SH-SY5Y (cell line): Measurements from ENCODE around the gene SLIT1.

Experiments used
- GATA2 ChIP-seq: IDR thresholded peaks from 2 replicates; pipeline ENCODE4 v1.6.1; 2011; ENCODE audit warnings: mild to moderate bottlenecking, low read depth, low read length
- GATA3 ChIP-seq: IDR thresholded peaks from 2 replicates; pipeline ENCODE4 v1.6.1; 2011; ENCODE audit warnings: low read depth, mild to moderate bottlenecking, low read length, moderate library complexity

- no peak for TF ChIP-seq GATA3
- TF ChIP-seq GATA2: no peak
Observed at GRCh38 chr10:97163781-97164501, 21.8 kb downstream of the SLIT1 start.
